ENCODE data around the gene CCM2. TPM values are rescaled to one million over a fixed set of nuclear protein-coding genes. Genes with fewer than 3 reads are reported as not detected.

The CCM2 gene
- total RNA-seq, 3 donors from 2014 or later (not counting 1 experiment from before 2014, with no cell fraction given) = 66.2 to 104 (median 97.5) TPM

DNA sequence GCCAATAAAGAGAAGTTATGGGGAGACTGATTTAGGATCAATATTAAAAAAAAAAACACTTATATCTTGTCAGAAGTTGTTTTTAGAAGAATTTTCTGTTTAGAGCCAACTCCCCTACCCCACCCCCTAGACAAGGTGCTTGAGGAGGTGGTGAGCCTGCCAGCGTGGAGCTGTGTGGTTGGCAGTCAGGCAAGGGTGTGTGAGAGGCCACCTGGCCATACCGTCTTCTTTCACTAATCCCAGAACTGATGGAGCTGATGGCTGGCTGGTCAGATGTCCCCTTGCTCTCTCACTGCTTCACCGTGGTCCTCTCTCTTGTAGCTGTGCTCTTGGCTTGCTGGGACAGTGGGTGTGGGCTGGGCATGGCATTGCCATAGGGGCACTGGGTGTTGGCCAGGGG lies 54.4 kb downstream of the CCM2 start:
- peaks cover 40% of the 10 kb centered on the region for H3K36me3 ChIP-seq (ENCODE audit: control insufficient read depth, insufficient read depth, low read length)
- DNase-seq = no peak

DNA sequence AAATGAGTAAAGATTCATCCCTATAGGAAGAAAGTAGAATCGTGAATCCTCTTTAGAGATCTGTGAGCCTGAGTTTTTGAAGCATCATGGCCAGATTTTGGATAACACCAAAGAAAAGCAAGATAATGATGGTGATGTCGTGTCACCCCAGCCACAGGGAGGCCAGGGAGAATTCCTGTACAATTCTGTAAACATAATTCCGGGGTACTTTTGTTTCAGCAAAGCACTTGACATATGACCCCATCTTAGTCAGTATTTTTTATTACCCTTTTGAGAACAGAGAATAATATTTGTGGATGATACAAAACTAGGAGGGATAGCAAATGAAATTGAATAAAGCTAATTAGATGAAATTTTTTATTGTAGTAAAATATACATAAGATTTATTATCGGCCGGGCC lies 55.0 kb downstream of the CCM2 start:
- peaks cover 78 to 80% of the 10 kb centered on the region in 2 donors for H3K4me1 Mint-ChIP-seq
- no peaks in the 10 kb centered on the region for H3K36me3 Mint-ChIP-seq
- TF ChIP-seq, protein P1, sequence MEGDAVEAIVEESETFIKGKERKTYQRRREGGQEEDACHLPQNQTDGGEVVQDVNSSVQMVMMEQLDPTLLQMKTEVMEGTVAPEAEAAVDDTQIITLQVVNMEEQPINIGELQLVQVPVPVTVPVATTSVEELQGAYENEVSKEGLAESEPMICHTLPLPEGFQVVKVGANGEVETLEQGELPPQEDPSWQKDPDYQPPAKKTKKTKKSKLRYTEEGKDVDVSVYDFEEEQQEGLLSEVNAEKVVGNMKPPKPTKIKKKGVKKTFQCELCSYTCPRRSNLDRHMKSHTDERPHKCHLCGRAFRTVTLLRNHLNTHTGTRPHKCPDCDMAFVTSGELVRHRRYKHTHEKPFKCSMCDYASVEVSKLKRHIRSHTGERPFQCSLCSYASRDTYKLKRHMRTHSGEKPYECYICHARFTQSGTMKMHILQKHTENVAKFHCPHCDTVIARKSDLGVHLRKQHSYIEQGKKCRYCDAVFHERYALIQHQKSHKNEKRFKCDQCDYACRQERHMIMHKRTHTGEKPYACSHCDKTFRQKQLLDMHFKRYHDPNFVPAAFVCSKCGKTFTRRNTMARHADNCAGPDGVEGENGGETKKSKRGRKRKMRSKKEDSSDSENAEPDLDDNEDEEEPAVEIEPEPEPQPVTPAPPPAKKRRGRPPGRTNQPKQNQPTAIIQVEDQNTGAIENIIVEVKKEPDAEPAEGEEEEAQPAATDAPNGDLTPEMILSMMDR (IDR thresholded peaks at IDR 0.05) = no peak
- no peaks in the 10 kb centered on the region for H3K27me3 Mint-ChIP-seq (ENCODE audit: low read depth in 2 of 2)
- no peak overlapping the region for H3K4me3 Mint-ChIP-seq
- ATAC-seq (no peak), DNase-seq (no peak)
- Histone ChIP-seq H3K4me1 (ENCODE audit: control insufficient read depth, insufficient read depth, low read length) (peaks cover 9% of the 10 kb centered on the region), H3K27ac (ENCODE audit: low read length) (no peak overlapping the region), H3K9me3 (ENCODE audit: control insufficient read depth, insufficient read depth, low read length) (no peaks in the 10 kb centered on the region), H3K36me3 (ENCODE audit: control insufficient read depth, insufficient read depth, low read length) (peaks cover 38% of the 10 kb centered on the region), H3K27me3 (ENCODE audit: control insufficient read depth, insufficient read depth, low read length) (no peaks in the 10 kb centered on the region), H3K4me3 (ENCODE audit: low read length) (no peak overlapping the region)
- WGBS (ENCODE audit: insufficient coverage) = 98% methylated on average over 4 of the region's 5 CpGs
- peak overlapping the region; percentile 83 to 86 for H3K27ac Mint-ChIP-seq
- intact Hi-C loops (cut with micrococcal nuclease) = no loop called here
- no peaks in the 10 kb centered on the region for H3K9me3 Mint-ChIP-seq

More for the DNA sequence above, 54.4 kb downstream of the CCM2 start:
- no peaks in the 10 kb centered on the region for H3K27me3 Mint-ChIP-seq (ENCODE audit: low read depth in 2 of 2)
- H3K9me3 Mint-ChIP-seq = no peaks in the 10 kb centered on the region
- WGBS (ENCODE audit: insufficient coverage) = 92% methylated on average over 3 of the region's 3 CpGs
- H3K36me3 Mint-ChIP-seq = no peaks in the 10 kb centered on the region
- Histone ChIP-seq H3K4me1 (ENCODE audit: control insufficient read depth, insufficient read depth, low read length) (peaks cover 7% of the 10 kb centered on the region), H3K9me3 (ENCODE audit: control insufficient read depth, insufficient read depth, low read length) (no peaks in the 10 kb centered on the region), H3K27ac (ENCODE audit: low read length) (no peak overlapping the region), H3K4me3 (ENCODE audit: low read length) (no peak overlapping the region), H3K27me3 (ENCODE audit: control insufficient read depth, insufficient read depth, low read length) (no peaks in the 10 kb centered on the region)
- H3K4me3 Mint-ChIP-seq = no peak overlapping the region
- intact Hi-C loops (cut with micrococcal nuclease) = no loop called here
- TF ChIP-seq, protein P1 (IDR thresholded peaks at IDR 0.05) = no peak
- H3K4me1 Mint-ChIP-seq = peaks cover 73 to 77% of the 10 kb centered on the region in 2 donors
- peak overlapping the region; percentile 83 to 86 for H3K27ac Mint-ChIP-seq
- ATAC-seq = no peak

DNA sequence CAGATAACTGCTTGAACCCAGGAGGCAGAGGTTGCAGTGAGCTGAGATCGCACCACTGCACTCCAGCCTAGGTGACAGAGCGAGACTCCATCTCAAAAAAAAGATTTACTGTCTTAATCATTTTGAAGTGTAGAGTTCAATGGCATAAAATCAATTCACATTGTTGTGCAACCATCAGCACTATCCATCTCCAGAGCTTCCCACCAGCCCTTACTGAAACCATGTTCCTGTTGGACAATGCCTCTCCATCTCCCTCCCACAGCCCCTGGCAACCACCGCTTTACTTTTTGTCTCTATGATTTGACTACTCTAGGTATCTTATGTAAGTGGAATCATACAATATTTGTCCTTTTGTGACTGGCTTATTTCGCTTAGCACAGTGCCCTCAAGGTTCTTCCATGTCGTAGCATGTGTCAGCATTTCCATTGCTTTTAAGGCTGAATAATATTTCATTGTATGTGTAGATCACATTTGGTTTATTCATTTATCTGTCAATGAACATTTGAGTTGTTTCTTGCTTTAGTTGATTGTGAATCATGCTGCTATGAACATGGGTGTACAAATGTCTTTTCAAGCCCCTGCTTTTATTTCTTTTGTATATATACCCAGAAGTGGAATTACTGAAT lies 55.7 kb downstream of the CCM2 start:
- no peak overlapping the region for H3K4me3 Mint-ChIP-seq
- Histone ChIP-seq H3K4me1 (ENCODE audit: control insufficient read depth, insufficient read depth, low read length) (peaks cover 9% of the 10 kb centered on the region), H3K36me3 (ENCODE audit: control insufficient read depth, insufficient read depth, low read length) (peaks cover 39% of the 10 kb centered on the region), H3K4me3 (ENCODE audit: low read length) (no peak overlapping the region), H3K9me3 (ENCODE audit: control insufficient read depth, insufficient read depth, low read length) (no peaks in the 10 kb centered on the region), H3K27me3 (ENCODE audit: control insufficient read depth, insufficient read depth, low read length) (no peaks in the 10 kb centered on the region), H3K27ac (ENCODE audit: low read length) (no peak overlapping the region)
- TF ChIP-seq, protein P1 (IDR thresholded peaks at IDR 0.05) = no peak
- peak overlapping the region; percentile 58 to 76 for H3K27ac Mint-ChIP-seq
- intact Hi-C loops (cut with micrococcal nuclease) = no loop called here
- 96% methylated on average over 4 of the region's 5 CpGs for WGBS (ENCODE audit: insufficient coverage)
- H3K27me3 Mint-ChIP-seq (ENCODE audit: low read depth in 2 of 2) = no peaks in the 10 kb centered on the region
- ATAC-seq = no peak
- H3K36me3 Mint-ChIP-seq = no peaks in the 10 kb centered on the region
- no peak for DNase-seq
- H3K4me1 Mint-ChIP-seq = peaks cover 78 to 81% of the 10 kb centered on the region in 2 donors
- H3K9me3 Mint-ChIP-seq = no peaks in the 10 kb centered on the region

DNA sequence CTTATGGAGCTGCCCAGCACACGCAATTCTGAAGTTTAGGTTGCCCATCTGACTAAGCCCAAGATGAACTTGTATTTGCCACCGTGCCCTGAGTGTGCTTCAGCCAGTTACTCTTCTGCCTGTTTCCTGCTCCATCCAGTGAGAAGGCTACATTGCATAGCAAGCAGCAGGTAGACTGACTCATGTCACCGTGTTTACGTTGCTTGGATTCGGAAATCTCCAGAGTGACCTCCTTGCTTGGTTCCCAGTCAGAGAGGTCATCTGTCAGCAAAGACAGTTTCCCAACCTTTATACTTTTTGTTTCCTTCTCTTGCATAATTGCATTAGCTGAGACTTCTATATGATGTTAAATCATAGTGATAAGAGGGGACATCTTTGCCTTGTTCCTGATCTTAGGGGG lies 57.9 kb downstream of the CCM2 start:
- no peaks in the 10 kb centered on the region for H3K27me3 Mint-ChIP-seq (ENCODE audit: low read depth in 2 of 2)
- H3K4me1 Mint-ChIP-seq = peaks cover 78 to 82% of the 10 kb centered on the region in 2 donors
- peak overlapping the region; percentile 56 to 58 for H3K27ac Mint-ChIP-seq
- H3K4me3 Mint-ChIP-seq = no peak overlapping the region
- WGBS (ENCODE audit: insufficient coverage) = 95% methylated on average over 5 of the region's 5 CpGs
- Histone ChIP-seq H3K36me3 (ENCODE audit: control insufficient read depth, insufficient read depth, low read length) (peaks cover 39% of the 10 kb centered on the region), H3K9me3 (ENCODE audit: control insufficient read depth, insufficient read depth, low read length) (no peaks in the 10 kb centered on the region), H3K4me3 (ENCODE audit: low read length) (no peak overlapping the region), H3K27ac (ENCODE audit: low read length) (no peak overlapping the region), H3K27me3 (ENCODE audit: control insufficient read depth, insufficient read depth, low read length) (no peaks in the 10 kb centered on the region), H3K4me1 (ENCODE audit: control insufficient read depth, insufficient read depth, low read length) (peaks cover 28% of the 10 kb centered on the region)
- intact Hi-C loops (cut with micrococcal nuclease) = no loop called here
- ATAC-seq = no peak
- no peak for DNase-seq
- TF ChIP-seq, protein P1 (IDR thresholded peaks at IDR 0.05) = no peak
- H3K36me3 Mint-ChIP-seq = no peaks in the 10 kb centered on the region
- H3K9me3 Mint-ChIP-seq = no peaks in the 10 kb centered on the region
